Suprapubic skin (tissue), 4 donors: Measurements from ENCODE around the gene PCNP.

Experiments used
- CTCF ChIP-seq, 2 donors: fragments of 200-600 bp in 1 of 2; fragments of 450-650 bp in 1 of 2; sonication (generic) in 1 of 2; IDR thresholded peaks; one replicate each; pipeline ENCODE4 v1.5.1; 2016 to 2019; ENCODE audit warnings: antibody characterized with exemption in 2 of 2, mild to moderate bottlenecking in 1 of 2, moderate library complexity in 1 of 2
- POLR2A ChIP-seq, 2 donors: fragments of 450-650 bp; IDR thresholded peaks; one replicate each; pipeline ENCODE4 v1.6.1; 2017; ENCODE audit warnings: antibody characterized with exemption in 2 of 2, mild to moderate bottlenecking in 2 of 2, moderate library complexity in 2 of 2
- POLR2AphosphoS5 ChIP-seq, 3 donors: sonication (generic); formaldehyde crosslinking; IDR thresholded peaks; one replicate each; pipeline ENCODE4 v1.6.1; 2017; ENCODE audit warnings: antibody characterized with exemption in 3 of 3

GRCh38 chr3:101629219-101629618 is 55.2 kb downstream of the PCNP start:
- TF ChIP-seq POLR2A (IDR thresholded peaks at IDR 0.05), result no peak
- no peak for TF ChIP-seq CTCF (IDR thresholded peaks at IDR 0.05)
- TF ChIP-seq POLR2AphosphoS5 (IDR thresholded peaks at IDR 0.05), result no peak
